Adrenal gland (tissue), 5 donors: Measurements from ENCODE around the gene COQ9.

Source experiments
- POLR2A ChIP-seq, 2 donors: fragments of 450-650 bp; IDR thresholded peaks; one replicate each; pipeline ENCODE4 v1.6.1; 2017; ENCODE audit warnings: antibody characterized with exemption in 2 of 2, mild to moderate bottlenecking in 2 of 2, moderate library complexity in 1 of 2
- TF ChIP-seq, protein P1 (sequence below), 6 experiments: fragments of 450-650 bp in 4 of 6; fragments of 200-600 bp in 2 of 6; sonication (generic) in 1 of 6; IDR thresholded peaks; 1 replicate in 5 of 6; 2 replicates in 1 of 6; pipeline versions ENCODE4 v1.5.1 to v1.8.0; 2016 to 2021; ENCODE audit warnings: antibody characterized with exemption in 6 of 6, mild to moderate bottlenecking in 2 of 6, moderate library complexity in 1 of 6
- donor health status: DM: no; HTN: no; CAD: no.

GRCh38 chr16:57477531-57478202 is 30.4 kb downstream of the COQ9 start:
- TF ChIP-seq, protein P1, sequence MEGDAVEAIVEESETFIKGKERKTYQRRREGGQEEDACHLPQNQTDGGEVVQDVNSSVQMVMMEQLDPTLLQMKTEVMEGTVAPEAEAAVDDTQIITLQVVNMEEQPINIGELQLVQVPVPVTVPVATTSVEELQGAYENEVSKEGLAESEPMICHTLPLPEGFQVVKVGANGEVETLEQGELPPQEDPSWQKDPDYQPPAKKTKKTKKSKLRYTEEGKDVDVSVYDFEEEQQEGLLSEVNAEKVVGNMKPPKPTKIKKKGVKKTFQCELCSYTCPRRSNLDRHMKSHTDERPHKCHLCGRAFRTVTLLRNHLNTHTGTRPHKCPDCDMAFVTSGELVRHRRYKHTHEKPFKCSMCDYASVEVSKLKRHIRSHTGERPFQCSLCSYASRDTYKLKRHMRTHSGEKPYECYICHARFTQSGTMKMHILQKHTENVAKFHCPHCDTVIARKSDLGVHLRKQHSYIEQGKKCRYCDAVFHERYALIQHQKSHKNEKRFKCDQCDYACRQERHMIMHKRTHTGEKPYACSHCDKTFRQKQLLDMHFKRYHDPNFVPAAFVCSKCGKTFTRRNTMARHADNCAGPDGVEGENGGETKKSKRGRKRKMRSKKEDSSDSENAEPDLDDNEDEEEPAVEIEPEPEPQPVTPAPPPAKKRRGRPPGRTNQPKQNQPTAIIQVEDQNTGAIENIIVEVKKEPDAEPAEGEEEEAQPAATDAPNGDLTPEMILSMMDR (IDR thresholded peaks at IDR 0.05) = no peak
- TF ChIP-seq POLR2A (IDR thresholded peaks at IDR 0.05) = no peak
